Transverse colon (tissue), 4 donors: ENCODE measurements around the gene LDLRAD4. TPM values are rescaled to one million over a fixed set of nuclear protein-coding genes. Genes with fewer than 3 reads are reported as not detected.

Experiments used
- DNase-seq: peaks from one replicate; pipeline ENCODE4 v3.0.0-alpha.2; 2019
- H3K27ac ChIP-seq, 4 donors: fragments of 200-600 bp; sonication (generic); 2 replicates each; pipeline ENCODE4 v1.5.1; 2016 to 2018; ENCODE audit warnings: inconsistent platforms in 4 of 4
- H3K27me3 ChIP-seq: fragments of 200-600 bp; sonication (generic); 2 replicates; pipeline ENCODE4 v1.5.1; 2017; ENCODE audit warnings: inconsistent platforms
- H3K36me3 ChIP-seq, 4 donors: fragments of 200-600 bp; sonication (generic); 2 replicates each; pipeline ENCODE4 v1.5.1; 2017 to 2019; ENCODE audit warnings: inconsistent platforms in 4 of 4
- H3K4me1 ChIP-seq, 4 donors: fragments of 200-600 bp; sonication (generic); 2 replicates each; pipeline ENCODE4 v1.5.1; 2017 to 2020; ENCODE audit warnings: inconsistent platforms in 4 of 4
- H3K4me3 ChIP-seq, 4 donors: fragments of 200-600 bp; sonication (generic); 1 replicate in 1 of 4; 2 replicates in 3 of 4; pipeline versions ENCODE4 v1.5.1 to v1.6.1; 2017 to 2019; ENCODE audit warnings: inconsistent platforms in 4 of 4
- H3K9me3 ChIP-seq, 2 donors: fragments of 200-600 bp; sonication (generic); 2 replicates each; pipeline ENCODE4 v1.5.1; 2017 to 2019; ENCODE audit warnings: inconsistent platforms in 2 of 2
- CTCF ChIP-seq, 5 experiments: fragments of 200-600 bp in 3 of 5; fragments of 450-650 bp in 2 of 5; sonication (generic) in 3 of 5; IDR thresholded peaks; 1 replicate in 2 of 5; 2 replicates in 3 of 5; pipeline ENCODE4 v1.5.1; 2016 to 2017; ENCODE audit warnings: antibody characterized with exemption in 5 of 5, inconsistent platforms in 3 of 5, mild to moderate bottlenecking in 2 of 5, moderate library complexity in 1 of 5
- EP300 ChIP-seq: sonication (generic); formaldehyde crosslinking; IDR thresholded peaks from one replicate; pipeline ENCODE4 v1.6.1; 2017; ENCODE audit warnings: antibody characterized with exemption, low read depth
- POLR2A ChIP-seq: fragments of 450-650 bp; IDR thresholded peaks from one replicate; pipeline ENCODE4 v1.6.1; 2016; ENCODE audit warnings: antibody characterized with exemption, mild to moderate bottlenecking, moderate library complexity
- POLR2AphosphoS5 ChIP-seq, 3 donors: sonication (generic); formaldehyde crosslinking; IDR thresholded peaks; one replicate each; pipeline ENCODE4 v1.6.1; 2016; ENCODE audit warnings: antibody characterized with exemption in 3 of 3
- WGBS, 2 donors: methylation state at CpG; one replicate each; pipeline ENCODE4 v1.1.5; 2018; ENCODE audit warnings: low coverage in 1 of 2; 5-methylcytosine and 5-hydroxymethylcytosine counted together
- in situ Hi-C, 4 donors: fragments of 200-750 bp; cut with MboI; loops; one replicate each; pipeline versions ENCODE4 v1.15.0 to v1.15.1; 2017; ENCODE audit warnings: low sequenced_read_pairs in 3 of 4, low pct_ligation_motif_present in 1 of 4, low pct_unique_long_range_greater_than_20kb in 1 of 4
- intact Hi-C: fragments of 100-400 bp; cut with DNase I; formaldehyde crosslinking; loops from one replicate; pipeline ENCODE4 v1.15.1; 2023; ENCODE audit warnings: low total_unique reads
- total RNA-seq, 4 donors: library from RNA; depleted of rRNA; stranded (reverse); fragments of >200 nt; gene quantifications; one replicate each; pipeline ENCODE4 v1.1.0, GENCODE V29; 2016

The LDLRAD4 gene
- total RNA-seq, 4 donors from 2014 or later, result 34.8 to 277 (median 60.6) TPM

GRCh38 chr18:13246121-13246520, 27.6 kb downstream of the LDLRAD4 start:
- no peak for DNase-seq
- H3K27ac ChIP-seq, result no peak overlapping the region
- no peak overlapping the region for H3K4me3 ChIP-seq
- intact Hi-C loops, result no loop called here
- no peaks in the 10 kb centered on the region for H3K4me1 ChIP-seq
- no peaks in the 10 kb centered on the region for H3K9me3 ChIP-seq
- in situ Hi-C loops, result loop anchor here in 2 of 4 donors (25.0 kb wide), 3 partner anchors 91 to 141 kb away; no protein-coding TSS in a partner anchor
- TF ChIP-seq EP300, result no peak
- no peak for TF ChIP-seq POLR2AphosphoS5 (IDR thresholded peaks at IDR 0.05)
- no peak for TF ChIP-seq CTCF (IDR thresholded peaks at IDR 0.05)
- TF ChIP-seq POLR2A, result no peak
- H3K27me3 ChIP-seq, result no peaks in the 10 kb centered on the region
- H3K36me3 ChIP-seq, result no peaks in the 10 kb centered on the region
- 85 to 92% methylated on average over 2 to 9 of the region's 9 CpGs for WGBS, 2 donors

GRCh38 chr18:13246591-13246990, 28.0 kb downstream of the LDLRAD4 start:
- no peak overlapping the region for H3K4me3 ChIP-seq
- no peak for DNase-seq
- WGBS, 2 donors, result 90 to 100% methylated on average over 2 to 3 of the region's 3 CpGs
- H3K27me3 ChIP-seq, result no peaks in the 10 kb centered on the region
- intact Hi-C loops (no loop called here), in situ Hi-C loops (loop anchor here in 2 of 4 donors (25.0 kb wide), 3 partner anchors 91 to 141 kb away; no protein-coding TSS in a partner anchor)
- H3K4me1 ChIP-seq, result no peaks in the 10 kb centered on the region
- TF ChIP-seq CTCF (IDR thresholded peaks at IDR 0.05) (no peak), POLR2AphosphoS5 (IDR thresholded peaks at IDR 0.05) (no peak)
- no peak overlapping the region for H3K27ac ChIP-seq
- H3K9me3 ChIP-seq, result no peaks in the 10 kb centered on the region
- H3K36me3 ChIP-seq, result no peaks in the 10 kb centered on the region

GRCh38 chr18:13247506-13247905, 28.9 kb downstream of the LDLRAD4 start:
- no peak overlapping the region for H3K27ac ChIP-seq

GRCh38 chr18:13252686-13253410, 34.3 kb downstream of the LDLRAD4 start:
- Histone ChIP-seq H3K36me3 (no peaks in the 10 kb centered on the region), H3K27ac (no peak overlapping the region), H3K9me3 (no peaks in the 10 kb centered on the region), H3K4me3 (no peak overlapping the region), H3K4me1 (no peaks in the 10 kb centered on the region), H3K27me3 (no peaks in the 10 kb centered on the region)
- in situ Hi-C loops, result no loop called here
- intact Hi-C loops, result no loop called here
- no peak for DNase-seq
- WGBS, 2 donors, result 87% methylated on average over 15 of the region's 15 CpGs; no CpG with 5 or more reads in 1 of the 2 donors
- TF ChIP-seq POLR2A (no peak), EP300 (no peak), POLR2AphosphoS5 (IDR thresholded peaks at IDR 0.05) (no peak), CTCF (IDR thresholded peaks at IDR 0.05) (no peak)

More at GRCh38 chr18:13247506-13247905, 28.9 kb downstream of the LDLRAD4 start:
- 96 to 97% methylated on average over 4 to 14 of the region's 14 CpGs for WGBS, 2 donors
- no peaks in the 10 kb centered on the region for H3K27me3 ChIP-seq
- TF ChIP-seq POLR2AphosphoS5 (IDR thresholded peaks at IDR 0.05) (no peak), CTCF (IDR thresholded peaks at IDR 0.05) (no peak), POLR2A (no peak), EP300 (no peak)
- DNase-seq, result no peak
- intact Hi-C loops (no loop called here), in situ Hi-C loops (loop anchor here in 2 of 4 donors (25.0 kb wide), 3 partner anchors 90 to 140 kb away; no protein-coding TSS in a partner anchor)
- no peaks in the 10 kb centered on the region for H3K9me3 ChIP-seq
- H3K36me3 ChIP-seq, result no peaks in the 10 kb centered on the region
- H3K4me1 ChIP-seq, result no peaks in the 10 kb centered on the region
- no peak overlapping the region for H3K4me3 ChIP-seq
